OCI-LY7 (cell line): ENCODE results near the gene VPS37B.

Experiments used
- CTCF ChIP-seq: fragments of 200-600 bp; sonication (generic); conservative IDR thresholded peaks from 2 replicates; pipeline ENCODE4 v1.5.1; 2014; ENCODE audit warnings: mild to moderate bottlenecking, antibody characterized with exemption, low read length, moderate library complexity, mixed read lengths
- EZH2phosphoT487 ChIP-seq: fragments of 200-600 bp; sonication (generic); IDR thresholded peaks from 2 replicates; pipeline ENCODE4 v1.6.1; 2018; ENCODE audit warnings: low read depth, borderline replicate concordance, mild to moderate bottlenecking, mixed run types, antibody characterized with exemption, low read length, moderate library complexity, mixed read lengths

GRCh38 chr12:122942637-122943036 lies 46.7 kb upstream of the VPS37B start:
- no peak for TF ChIP-seq CTCF
- TF ChIP-seq EZH2phosphoT487, result no peak
